AG09319 (cell line): Measurements from ENCODE around the gene SAG.

Experiments used
- DNase-seq: peaks from one replicate; pipeline ENCODE4 v3.0.0-alpha.2; 2010; ENCODE audit warnings: low read depth; ENCODE audit errors: extremely low read depth
- CTCF ChIP-seq: IDR thresholded peaks from 2 replicates; pipeline ENCODE4 v1.5.1; 2011; ENCODE audit warnings: low read depth, mild to moderate bottlenecking, inconsistent platforms, low read length, moderate library complexity

Gene SAG

GRCh38 chr2:233273120-233273519 lies 34.5 kb upstream of the SAG start:
- no peak for DNase-seq
- no peak for TF ChIP-seq CTCF

- DNase-seq = no peak
- TF ChIP-seq CTCF = no peak
Observed at GRCh38 chr2:233275223-233275622, 32.4 kb upstream of the SAG start.

GRCh38 chr2:233278921-233279320 lies 28.7 kb upstream of the SAG start:
- no peak for DNase-seq
- TF ChIP-seq CTCF = no peak

GRCh38 chr2:233280114-233280693 lies 27.4 kb upstream of the SAG start:
- no peak for TF ChIP-seq CTCF
- DNase-seq = no peak

GRCh38 chr2:233281553-233281952 lies 26.1 kb upstream of the SAG start:
- TF ChIP-seq CTCF = no peak
- DNase-seq = no peak

- DNase-seq = no peak
- TF ChIP-seq CTCF = no peak
Observed at GRCh38 chr2:233281992-233282603, 25.5 kb upstream of the SAG start.

GRCh38 chr2:233285921-233286320 lies 21.7 kb upstream of the SAG start:
- no peak for DNase-seq
- no peak for TF ChIP-seq CTCF
